Neural progenitor cell (in vitro differentiated cells): ENCODE results near the gene ZNF276.

Experiments
- EZH2 ChIP-seq: fragments of 200-600 bp; sonication (generic); IDR thresholded peaks from 2 replicates; pipeline ENCODE4 v1.6.1; 2017; ENCODE audit warnings: antibody characterized with exemption, mild to moderate bottlenecking, moderate library complexity
- EZH2phosphoT487 ChIP-seq: fragments of 200-600 bp; sonication (generic); IDR thresholded peaks from 2 replicates; pipeline ENCODE4 v1.6.1; 2017; ENCODE audit warnings: antibody characterized with exemption
- TF ChIP-seq, protein P1 (sequence below): fragments of 200-600 bp; sonication (generic); IDR thresholded peaks from 2 replicates; pipeline ENCODE4 v1.5.1; 2017; ENCODE audit warnings: antibody characterized with exemption, mild to moderate bottlenecking

DNA sequence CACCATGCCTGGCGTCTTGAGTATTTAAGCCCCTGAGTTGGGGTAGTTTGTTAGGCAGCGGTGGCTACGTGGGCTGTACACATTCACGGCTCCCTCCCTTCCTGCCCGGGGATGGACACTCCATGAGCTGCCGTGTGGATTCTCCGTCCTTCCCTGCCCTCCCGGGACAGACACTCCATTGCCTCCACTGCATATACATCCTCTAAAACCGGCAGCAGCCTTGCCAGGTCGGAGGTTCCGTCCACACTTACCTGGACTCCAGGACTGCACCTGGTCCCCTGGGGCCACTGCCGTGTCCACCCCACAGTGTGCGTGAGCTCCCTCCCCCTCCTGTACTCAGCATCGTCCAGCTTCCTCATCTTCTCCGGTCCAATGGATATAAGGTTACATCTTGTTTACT lies 16.3 kb upstream of the ZNF276 start:
- TF ChIP-seq, protein P1, sequence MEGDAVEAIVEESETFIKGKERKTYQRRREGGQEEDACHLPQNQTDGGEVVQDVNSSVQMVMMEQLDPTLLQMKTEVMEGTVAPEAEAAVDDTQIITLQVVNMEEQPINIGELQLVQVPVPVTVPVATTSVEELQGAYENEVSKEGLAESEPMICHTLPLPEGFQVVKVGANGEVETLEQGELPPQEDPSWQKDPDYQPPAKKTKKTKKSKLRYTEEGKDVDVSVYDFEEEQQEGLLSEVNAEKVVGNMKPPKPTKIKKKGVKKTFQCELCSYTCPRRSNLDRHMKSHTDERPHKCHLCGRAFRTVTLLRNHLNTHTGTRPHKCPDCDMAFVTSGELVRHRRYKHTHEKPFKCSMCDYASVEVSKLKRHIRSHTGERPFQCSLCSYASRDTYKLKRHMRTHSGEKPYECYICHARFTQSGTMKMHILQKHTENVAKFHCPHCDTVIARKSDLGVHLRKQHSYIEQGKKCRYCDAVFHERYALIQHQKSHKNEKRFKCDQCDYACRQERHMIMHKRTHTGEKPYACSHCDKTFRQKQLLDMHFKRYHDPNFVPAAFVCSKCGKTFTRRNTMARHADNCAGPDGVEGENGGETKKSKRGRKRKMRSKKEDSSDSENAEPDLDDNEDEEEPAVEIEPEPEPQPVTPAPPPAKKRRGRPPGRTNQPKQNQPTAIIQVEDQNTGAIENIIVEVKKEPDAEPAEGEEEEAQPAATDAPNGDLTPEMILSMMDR: no peak
- TF ChIP-seq EZH2 (no peak), EZH2phosphoT487 (no peak)
